Lower leg skin (tissue), 4 donors: Measurements from ENCODE around the gene LSM4. TPM values are rescaled to one million over a fixed set of nuclear protein-coding genes. Genes with fewer than 3 reads are reported as not detected.

Experiments used
- DNase-seq, 2 donors: peaks; one replicate each; pipeline ENCODE4 v3.0.0-alpha.2; 2019; ENCODE audit warnings: low spot score in 2 of 2
- H3K4me3 ChIP-seq: fragments of 200-600 bp; sonication (generic); 2 replicates; pipeline ENCODE4 v1.5.1; 2017; ENCODE audit warnings: mild to moderate bottlenecking, low read depth; ENCODE audit not compliant: poor library complexity, severe bottlenecking
- POLR2A ChIP-seq, 2 donors: fragments of 450-650 bp; IDR thresholded peaks; one replicate each; pipeline ENCODE4 v1.6.1; 2016 to 2017; ENCODE audit warnings: antibody characterized with exemption in 2 of 2, mild to moderate bottlenecking in 1 of 2, moderate library complexity in 1 of 2
- WGBS, 2 donors: methylation state at CpG; one replicate each; pipeline ENCODE4 v1.1.5; 2018; 5-methylcytosine and 5-hydroxymethylcytosine counted together
- intact Hi-C: fragments of 100-400 bp; cut with DNase I; formaldehyde crosslinking; loops from one replicate; pipeline ENCODE4 v1.15.0; 2023; ENCODE audit warnings: low total_unique reads
- microRNA-seq, 2 donors: library from miRNA; unstranded; fragments of <30 nt; microRNA quantifications; one replicate each; pipeline ENCODE4, GENCODE V29; 2016; ENCODE audit warnings: borderline replicate concordance in 2 of 2, borderline number of aligned reads in 1 of 2
- total RNA-seq, 4 donors: library from RNA; depleted of rRNA; stranded (reverse); fragments of >200 nt; gene quantifications; one replicate each; pipeline ENCODE4 v1.1.0, GENCODE V29; 2016
- TF ChIP-seq, protein P1 (sequence below), 3 donors: fragments of 450-650 bp; IDR thresholded peaks; one replicate each; pipeline ENCODE4 v1.5.1; 2016; ENCODE audit warnings: antibody characterized with exemption in 3 of 3, mild to moderate bottlenecking in 3 of 3, moderate library complexity in 2 of 3

Gene LSM4
- total RNA-seq, 4 donors from 2014 or later, result 59.7 to 149 (median 105) TPM

DNA sequence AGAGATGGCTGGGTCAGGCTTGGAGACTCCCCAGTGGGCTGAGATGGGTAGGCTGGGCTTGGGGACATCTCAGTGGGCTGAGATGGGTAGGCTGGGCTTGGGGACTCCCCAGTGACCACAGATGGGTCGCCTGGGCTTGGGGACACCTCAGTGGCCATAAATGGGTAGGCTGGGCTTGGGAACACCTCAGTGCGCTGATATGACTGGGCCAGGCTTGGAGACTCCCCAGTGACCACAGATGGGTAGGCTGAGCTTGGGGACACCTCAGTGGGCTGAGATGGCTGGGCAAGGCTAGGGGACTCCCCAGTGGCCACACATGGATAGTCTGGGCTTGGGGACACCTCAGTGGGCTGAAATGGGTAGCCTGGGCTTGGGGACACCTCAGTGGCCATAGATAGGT, 61.4 kb downstream of the LSM4 start:
- TF ChIP-seq POLR2A (IDR thresholded peaks at IDR 0.05), result no peak
- TF ChIP-seq, protein P1, sequence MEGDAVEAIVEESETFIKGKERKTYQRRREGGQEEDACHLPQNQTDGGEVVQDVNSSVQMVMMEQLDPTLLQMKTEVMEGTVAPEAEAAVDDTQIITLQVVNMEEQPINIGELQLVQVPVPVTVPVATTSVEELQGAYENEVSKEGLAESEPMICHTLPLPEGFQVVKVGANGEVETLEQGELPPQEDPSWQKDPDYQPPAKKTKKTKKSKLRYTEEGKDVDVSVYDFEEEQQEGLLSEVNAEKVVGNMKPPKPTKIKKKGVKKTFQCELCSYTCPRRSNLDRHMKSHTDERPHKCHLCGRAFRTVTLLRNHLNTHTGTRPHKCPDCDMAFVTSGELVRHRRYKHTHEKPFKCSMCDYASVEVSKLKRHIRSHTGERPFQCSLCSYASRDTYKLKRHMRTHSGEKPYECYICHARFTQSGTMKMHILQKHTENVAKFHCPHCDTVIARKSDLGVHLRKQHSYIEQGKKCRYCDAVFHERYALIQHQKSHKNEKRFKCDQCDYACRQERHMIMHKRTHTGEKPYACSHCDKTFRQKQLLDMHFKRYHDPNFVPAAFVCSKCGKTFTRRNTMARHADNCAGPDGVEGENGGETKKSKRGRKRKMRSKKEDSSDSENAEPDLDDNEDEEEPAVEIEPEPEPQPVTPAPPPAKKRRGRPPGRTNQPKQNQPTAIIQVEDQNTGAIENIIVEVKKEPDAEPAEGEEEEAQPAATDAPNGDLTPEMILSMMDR (IDR thresholded peaks at IDR 0.05), result no peak
- DNase-seq, result no peak
- intact Hi-C loops, result no loop called here
- WGBS, 2 donors, result 92 to 100% methylated on average over 1 to 2 of the region's 2 CpGs
- no peak overlapping the region for H3K4me3 ChIP-seq

DNA sequence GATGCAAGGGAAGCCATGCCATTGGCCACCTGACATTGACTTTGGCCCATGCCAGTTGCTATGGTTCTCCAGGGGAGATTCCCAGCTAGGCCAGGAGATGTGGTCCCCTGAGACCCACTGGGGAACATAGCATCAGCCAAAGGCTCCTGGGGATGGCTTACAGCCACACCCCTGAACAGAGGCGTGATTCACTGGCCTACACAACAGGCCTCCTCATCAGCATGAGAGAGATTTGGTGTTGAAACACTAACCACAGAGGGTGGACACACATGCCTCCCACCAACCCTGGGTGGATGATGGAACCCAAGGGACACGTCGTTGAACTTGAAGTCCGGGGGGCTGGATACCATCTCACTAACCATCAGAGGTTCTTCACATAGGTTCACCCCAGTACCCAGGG, 63.0 kb downstream of the LSM4 start:
- intact Hi-C loops, result no loop called here
- no peak for TF ChIP-seq POLR2A (IDR thresholded peaks at IDR 0.05)
- TF ChIP-seq, protein P1 (IDR thresholded peaks at IDR 0.05), result no peak
- 81 to 90% methylated on average over 4 of the region's 4 CpGs for WGBS, 2 donors
- H3K4me3 ChIP-seq, result no peak overlapping the region
- no peak for DNase-seq

DNA sequence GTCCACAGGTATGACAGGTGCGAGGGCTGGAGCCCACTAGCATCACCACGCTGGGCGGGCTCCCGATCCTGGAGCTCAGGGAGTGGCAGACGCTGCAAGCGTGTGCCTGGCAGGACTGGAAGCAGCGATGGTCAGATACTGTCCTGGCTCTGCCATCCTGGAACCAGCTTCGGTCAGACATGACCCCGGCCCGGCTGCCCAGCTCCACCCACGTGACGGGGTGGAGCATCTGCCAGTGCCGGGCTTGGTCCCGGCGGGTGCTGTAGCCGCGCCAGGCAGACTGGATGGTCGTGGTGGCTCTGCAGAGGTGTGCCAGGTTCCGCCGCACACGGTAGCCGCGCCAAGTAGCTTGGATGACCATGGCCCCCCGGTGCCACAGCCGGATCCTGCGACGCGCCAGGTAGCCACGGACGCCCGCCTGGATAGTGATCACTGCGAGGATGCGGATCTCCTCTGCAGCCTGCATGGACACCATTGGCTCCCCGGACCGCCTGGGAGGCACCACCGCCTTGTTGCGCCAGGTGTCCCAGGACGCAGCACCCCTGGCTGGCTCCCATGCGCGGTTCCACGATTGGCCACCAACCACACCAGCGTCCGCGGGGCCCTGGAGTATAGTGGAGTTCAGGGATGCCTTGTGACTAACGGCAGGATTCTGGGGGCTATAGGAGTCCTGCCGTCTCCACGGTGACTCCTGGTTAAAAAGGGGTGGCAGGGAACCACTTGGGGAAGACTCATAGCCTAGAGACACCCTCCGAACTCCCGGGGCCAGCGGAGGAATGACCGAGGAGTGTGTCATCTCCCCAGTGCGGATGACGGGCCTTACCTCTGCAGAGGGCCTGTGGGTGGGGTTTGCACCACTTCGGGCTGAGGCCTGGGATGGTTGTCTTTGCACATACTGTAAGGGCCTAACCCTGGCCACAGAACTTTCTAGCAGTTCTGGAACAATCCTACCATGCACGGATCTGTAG, 65.1 kb downstream of the LSM4 start:
- intact Hi-C loops, result no loop called here
- 85 to 90% methylated on average over 52 to 53 of the region's 55 CpGs for WGBS, 2 donors
- DNase-seq, result no peak
- TF ChIP-seq POLR2A (IDR thresholded peaks at IDR 0.05), result no peak
- no peak overlapping the region for H3K4me3 ChIP-seq

Small RNA genes within 50 kb of the gene (microRNA-seq; reads per million reads assigned to microRNA genes)
- gene MIR3188, result 0 to 2.0 reads per million in 2 donors

Other genes with a start within 250 kb of the LSM4 start
- under 1 TPM in 2 of 4 donors, not detected in 2; 0.34 to 0.58 TPM for gene IL12RB1, start 236.1 kb downstream of the LSM4 start, total RNA-seq
- 10 to 100 TPM; 12.9 to 19.8 (median 17.0) TPM for gene MAST3, start 225.3 kb downstream of the LSM4 start, total RNA-seq
- gene PIK3R2, start 169.9 kb downstream of the LSM4 start, total RNA-seq, result 10 to 100 TPM in 3 of 4 donors, 1 to 10 TPM in 1; 8.3 to 39.4 (median 32.2) TPM
- 100 to 1,000 TPM in 2 of 4 donors, 10 to 100 TPM in 2; 39.1 to 214 (median 98.3) TPM for gene IFI30, start 149.3 kb downstream of the LSM4 start, total RNA-seq
- 10 to 100 TPM in 3 of 4 donors, 1 to 10 TPM in 1; 8.5 to 29.3 (median 20.2) TPM for gene MPV17L2, start 129.9 kb downstream of the LSM4 start, total RNA-seq
- 1 to 10 TPM in 3 of 4 donors, under 1 TPM in 1; 0.91 to 2.7 (median 2.1) TPM for gene RAB3A, start 119.0 kb downstream of the LSM4 start, total RNA-seq
- under 1 TPM in 1 of 4 donors, not detected in 3; 0.29 TPM for gene PDE4C, start 96.6 kb downstream of the LSM4 start, total RNA-seq
- gene IQCN, start 48.6 kb downstream of the LSM4 start, total RNA-seq, result 1 to 10 TPM in 3 of 4 donors, under 1 TPM in 1; 0.97 to 5.9 (median 3.1) TPM
- gene JUND, start 41.5 kb downstream of the LSM4 start, total RNA-seq, result 100 to 1,000 TPM; 337 to 886 (median 413) TPM
- 1 to 10 TPM; 2.4 to 7.1 (median 4.8) TPM for gene PGPEP1, start 17.5 kb upstream of the LSM4 start, total RNA-seq
- 1 to 10 TPM in 2 of 4 donors, under 1 TPM in 1, not detected in 1; 0.49 to 5.1 (median 4.5) TPM for gene GDF15, start 63.1 kb upstream of the LSM4 start, total RNA-seq
- 1 to 10 TPM in 3 of 4 donors, not detected in 1; 1.2 to 3.4 (median 2.2) TPM for gene LRRC25, start 74.5 kb upstream of the LSM4 start, total RNA-seq
- 10 to 100 TPM; 28.8 to 42.0 (median 36.0) TPM for gene SSBP4, start 96.3 kb upstream of the LSM4 start, total RNA-seq
- 10 to 100 TPM; 16.9 to 29.9 (median 22.3) TPM for gene ISYNA1, start 115.1 kb upstream of the LSM4 start, total RNA-seq
- gene ELL, start 199.0 kb upstream of the LSM4 start, total RNA-seq, result 10 to 100 TPM; 21.5 to 37.9 (median 24.8) TPM
- 100 to 1,000 TPM; 248 to 285 (median 263) TPM for gene FKBP8, start 220.5 kb upstream of the LSM4 start, total RNA-seq
- 10 to 100 TPM; 61.9 to 98.5 (median 89.7) TPM for gene KXD1, start 234.8 kb upstream of the LSM4 start, total RNA-seq
- 1,000 to 10,000 TPM in 1 of 4 donors, 100 to 1,000 TPM in 3; 625 to 1,001 (median 848) TPM for gene UBA52, start 248.8 kb upstream of the LSM4 start, total RNA-seq